Measurements from ENCODE around the gene IL22RA1. TPM values are rescaled to one million over a fixed set of nuclear protein-coding genes. Genes with fewer than 3 reads are reported as not detected.

IL22RA1 gene
- total and polyA plus RNA-seq, 9 donors = 0.07 to 1.5 (median 0.38) TPM; not detected in 1

GRCh38 chr1:24117132-24117531, 25.8 kb downstream of the IL22RA1 start:
- no peaks in the 10 kb centered on the region for H3K9me3 ChIP-seq
- TF ChIP-seq CTCF (IDR thresholded peaks at IDR 0.05) (no peak), EP300 (IDR thresholded peaks at IDR 0.05) (no peak), POLR2A (IDR thresholded peaks at IDR 0.05) (no peak)
- no peak overlapping the region for H3K27ac ChIP-seq
- H3K4me1 ChIP-seq (ENCODE audit: insufficient read depth) = no peaks in the 10 kb centered on the region
- H3K27me3 ChIP-seq = no peaks in the 10 kb centered on the region
- intact Hi-C loops (cut with DNase I) = loop anchor here in 1 of 4 donors (10.0 kb wide), 1 partner anchor 242 kb away; no protein-coding TSS in a partner anchor
- no peak overlapping the region for H3K4me3 ChIP-seq
- no peak for DNase-seq
- no peaks in the 10 kb centered on the region for H3K36me3 ChIP-seq
- 89 to 98% (median 97%) methylated on average over 2 of the region's 2 CpGs for WGBS, 3 donors

- Histone ChIP-seq H3K4me1 (ENCODE audit: insufficient read depth) (no peaks in the 10 kb centered on the region), H3K9me3 (no peaks in the 10 kb centered on the region)
Measured at GRCh38 chr1:24114753-24115152, 28.2 kb downstream of the IL22RA1 start.

GRCh38 chr1:24113641-24114033, 29.3 kb downstream of the IL22RA1 start:
- intact Hi-C loops (cut with DNase I) = loop anchor here in 1 of 4 donors (10.0 kb wide), 1 partner anchor 239 kb away; no protein-coding TSS in a partner anchor
- 73 to 76% (median 73%) methylated on average over 6 of the region's 6 CpGs for WGBS, 3 donors
- no peak for DNase-seq
- no peak overlapping the region for H3K27ac ChIP-seq
- no peaks in the 10 kb centered on the region for H3K9me3 ChIP-seq
- no peak overlapping the region for H3K4me3 ChIP-seq
- no peaks in the 10 kb centered on the region for H3K36me3 ChIP-seq
- no peak for TF ChIP-seq CTCF (IDR thresholded peaks at IDR 0.05)
- no peak for TF ChIP-seq EP300 (IDR thresholded peaks at IDR 0.05)
- TF ChIP-seq POLR2A (IDR thresholded peaks at IDR 0.05) = no peak
- H3K4me1 ChIP-seq (ENCODE audit: insufficient read depth) = no peaks in the 10 kb centered on the region
- no peaks in the 10 kb centered on the region for H3K27me3 ChIP-seq

More at GRCh38 chr1:24114753-24115152, 28.2 kb downstream of the IL22RA1 start:
- Histone ChIP-seq H3K4me3 (no peak overlapping the region), H3K27me3 (no peaks in the 10 kb centered on the region), H3K27ac (no peak overlapping the region), H3K36me3 (no peaks in the 10 kb centered on the region)
- WGBS, 3 donors = 84 to 90% (median 86%) methylated on average over 6 of the region's 6 CpGs
- intact Hi-C loops (cut with DNase I) = loop anchor here in 1 of 4 donors (10.0 kb wide), 1 partner anchor 240 kb away; no protein-coding TSS in a partner anchor
- no peak for TF ChIP-seq POLR2A (IDR thresholded peaks at IDR 0.05)
- TF ChIP-seq CTCF (IDR thresholded peaks at IDR 0.05) = no peak
- no peak for TF ChIP-seq EP300 (IDR thresholded peaks at IDR 0.05)
- DNase-seq = no peak

- Histone ChIP-seq H3K4me1 (ENCODE audit: insufficient read depth) (no peaks in the 10 kb centered on the region), H3K36me3 (no peaks in the 10 kb centered on the region), H3K4me3 (no peak within 1 kb of the TSS), H3K27me3 (no peaks in the 10 kb centered on the region), H3K9me3 (no peaks in the 10 kb centered on the region), H3K27ac (no peak within 1 kb of the TSS)
- peak; percentile 58 to 73 (median 72) for DNase-seq
- WGBS, 3 donors = 25 to 40% (median 27%) methylated on average over 27 of the region's 27 CpGs
- TF ChIP-seq POLR2A (IDR thresholded peaks at IDR 0.05) = no peak
- TF ChIP-seq CTCF (IDR thresholded peaks at IDR 0.05) = peak; percentile 41 to 46 (median 44)
- intact Hi-C loops (cut with DNase I) = loop anchor here in 1 of 4 donors (10.0 kb wide), 1 partner anchor 237 kb away; no protein-coding TSS in a partner anchor
Measured at GRCh38 chr1:24111996-24112779, 30.8 kb downstream of the IL22RA1 start, which contains the start of gene MYOM3. TSS of gene MYOM3 (minus strand) at chr1:24112135. CDS start at chr1:24108636, 3,499 bp downstream.
